Keratinocyte (primary cell): Measurements from ENCODE around the gene ASB4. TPM values are rescaled to one million over a fixed set of nuclear protein-coding genes. Genes with fewer than 3 reads are reported as not detected.

Experiments
- DNase-seq: peaks from one replicate; pipeline ENCODE4 v3.0.0-alpha.2; 2011; ENCODE audit warnings: low read depth, missing footprints, low spot score
- FAIRE-seq: peaks from 2 replicates; lab custom pipeline; 2011; peaks lifted over from hg19 to GRCh38; lab: Jason Lieb, UNC
- H2AFZ ChIP-seq: 2 replicates; pipeline ENCODE4 v1.6.0; 2012; ENCODE audit warnings: low read length, control low read depth, inconsistent platforms; ENCODE audit not compliant: control insufficient read depth
- H3K27ac ChIP-seq: 2 replicates; pipeline ENCODE4 v1.5.1; 2011; ENCODE audit warnings: low read length; ENCODE audit not compliant: control insufficient read depth, insufficient read depth
- H3K27me3 ChIP-seq: 3 replicates; pipeline ENCODE4 v1.6.0; 2011; ENCODE audit warnings: low read length; ENCODE audit not compliant: control insufficient read depth, insufficient read depth; ENCODE audit errors: extremely low read depth
- H3K36me3 ChIP-seq, 2 experiments: 2 replicates in 1 of 2; 3 replicates in 1 of 2; pipeline ENCODE4 v1.5.1; 2011; ENCODE audit warnings: low read length in 2 of 2, mild to moderate bottlenecking in 1 of 2; ENCODE audit not compliant: control insufficient read depth in 2 of 2, insufficient read depth in 2 of 2; ENCODE audit errors: extremely low read depth in 1 of 2
- H3K4me1 ChIP-seq: 3 replicates; pipeline ENCODE4 v1.5.1; 2011; ENCODE audit warnings: low read length; ENCODE audit not compliant: control insufficient read depth, insufficient read depth; ENCODE audit errors: extremely low read depth
- H3K4me2 ChIP-seq: 3 replicates; pipeline ENCODE4 v1.6.0; 2011; ENCODE audit warnings: low read depth, low read length; ENCODE audit not compliant: control insufficient read depth, insufficient read depth; ENCODE audit errors: extremely low read depth
- H3K4me3 ChIP-seq, 3 experiments: fragments of 200-600 bp in 1 of 3; sonication (generic) in 1 of 3; 2 replicates in 2 of 3; 3 replicates in 1 of 3; pipeline ENCODE4 v1.5.1; 2011 to 2016; ENCODE audit warnings: low read length in 3 of 3, mild to moderate bottlenecking in 3 of 3, control low read depth in 2 of 3, inconsistent platforms in 1 of 3, low read depth in 1 of 3, mixed read lengths in 1 of 3, mixed run types in 1 of 3, moderate library complexity in 1 of 3; ENCODE audit not compliant: control insufficient read depth in 2 of 3, insufficient read depth in 2 of 3; ENCODE audit errors: extremely low read depth in 1 of 3
- H3K79me2 ChIP-seq: 2 replicates; pipeline ENCODE4 v1.6.0; 2012; ENCODE audit warnings: low read length; ENCODE audit not compliant: control insufficient read depth, insufficient read depth
- H3K9ac ChIP-seq: 3 replicates; pipeline ENCODE4 v1.6.0; 2011; ENCODE audit warnings: low read length; ENCODE audit not compliant: control insufficient read depth, insufficient read depth; ENCODE audit errors: extremely low read depth
- H3K9me1 ChIP-seq: 3 replicates; pipeline ENCODE4 v1.6.0; 2011; ENCODE audit warnings: low read length; ENCODE audit not compliant: control insufficient read depth, insufficient read depth; ENCODE audit errors: extremely low read depth
- H3K9me3 ChIP-seq: 2 replicates; pipeline ENCODE4 v1.5.1; 2012; ENCODE audit warnings: low read depth, low read length; ENCODE audit not compliant: control insufficient read depth
- H4K20me1 ChIP-seq: 3 replicates; pipeline ENCODE4 v1.6.0; 2011; ENCODE audit warnings: low read length; ENCODE audit not compliant: control insufficient read depth, insufficient read depth; ENCODE audit errors: extremely low read depth
- EZH2 ChIP-seq: IDR thresholded peaks from one replicate; pipeline ENCODE4 v1.6.1; 2012; ENCODE audit warnings: inconsistent platforms, mild to moderate bottlenecking, low read length, moderate library complexity
- dilution Hi-C: fragments of 300-500 bp; cut with MboI; formaldehyde crosslinking; loops from one replicate; pipeline ENCODE4 v1.7.0; 2020; ENCODE audit warnings: low sequenced_read_pairs; ENCODE audit not compliant: extremely low pct_ligation_motif_present
- polyA plus RNA-seq, 5 experiments: library from polyadenylated mRNA; depleted of rRNA in 3 of 5; stranded (reverse) in 3 of 5; stranded (forward) in 1 of 5; unstranded in 1 of 5; fragments of >200 nt; gene quantifications; 1 replicate in 1 of 5; 2 replicates in 3 of 5; 3 replicates in 1 of 5; pipeline versions ENCODE4 v1.2.1 to v1.2.3, GENCODE V29; 2011 to 2012; ENCODE audit warnings: missing spikeins in 2 of 5, low read depth in 1 of 5, low replicate concordance in 1 of 5
- TF ChIP-seq, protein P1 (sequence below), 3 experiments: IDR thresholded peaks in 1 of 3; conservative IDR thresholded peaks in 1 of 3; optimal IDR thresholded peaks in 1 of 3; 2 replicates in 2 of 3; 3 replicates in 1 of 3; pipeline versions ENCODE3 to v1.5.1; 2011; ENCODE audit warnings: low read length in 3 of 3, mild to moderate bottlenecking in 3 of 3, moderate library complexity in 2 of 3, control low read depth in 1 of 3, inconsistent platforms in 1 of 3; ENCODE audit not compliant: insufficient read depth in 2 of 3; ENCODE audit errors: extremely low read depth in 1 of 3

The ASB4 gene
- polyA plus RNA-seq, 1 donor (not counting 4 experiments of a cell fraction or from before 2014, with no cell fraction given): not detected

DNA sequence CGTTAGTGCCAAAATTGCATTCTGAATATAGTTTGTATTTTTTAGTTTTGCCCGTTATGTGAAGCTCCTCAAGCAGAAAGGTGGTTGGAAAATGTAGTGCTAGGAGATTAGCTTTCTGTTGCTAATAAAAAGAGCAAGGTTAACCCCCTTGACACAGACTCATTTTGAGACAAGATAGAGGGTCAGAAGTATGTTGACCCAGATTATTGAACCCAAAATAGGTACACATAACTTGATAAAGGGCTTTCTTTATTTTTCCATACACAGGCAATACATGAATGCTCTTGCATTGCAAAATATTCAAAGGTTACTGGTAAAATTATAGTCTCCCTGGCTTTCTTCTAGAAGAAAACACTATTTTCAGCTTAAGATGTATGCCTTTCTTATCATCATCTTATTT lies 40.9 kb upstream of the ASB4 start:
- TF ChIP-seq, protein P1, sequence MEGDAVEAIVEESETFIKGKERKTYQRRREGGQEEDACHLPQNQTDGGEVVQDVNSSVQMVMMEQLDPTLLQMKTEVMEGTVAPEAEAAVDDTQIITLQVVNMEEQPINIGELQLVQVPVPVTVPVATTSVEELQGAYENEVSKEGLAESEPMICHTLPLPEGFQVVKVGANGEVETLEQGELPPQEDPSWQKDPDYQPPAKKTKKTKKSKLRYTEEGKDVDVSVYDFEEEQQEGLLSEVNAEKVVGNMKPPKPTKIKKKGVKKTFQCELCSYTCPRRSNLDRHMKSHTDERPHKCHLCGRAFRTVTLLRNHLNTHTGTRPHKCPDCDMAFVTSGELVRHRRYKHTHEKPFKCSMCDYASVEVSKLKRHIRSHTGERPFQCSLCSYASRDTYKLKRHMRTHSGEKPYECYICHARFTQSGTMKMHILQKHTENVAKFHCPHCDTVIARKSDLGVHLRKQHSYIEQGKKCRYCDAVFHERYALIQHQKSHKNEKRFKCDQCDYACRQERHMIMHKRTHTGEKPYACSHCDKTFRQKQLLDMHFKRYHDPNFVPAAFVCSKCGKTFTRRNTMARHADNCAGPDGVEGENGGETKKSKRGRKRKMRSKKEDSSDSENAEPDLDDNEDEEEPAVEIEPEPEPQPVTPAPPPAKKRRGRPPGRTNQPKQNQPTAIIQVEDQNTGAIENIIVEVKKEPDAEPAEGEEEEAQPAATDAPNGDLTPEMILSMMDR (optimal IDR thresholded peaks at IDR 0.05 in 1 of 3, IDR thresholded peaks at IDR 0.05 in 1 of 3, conservative IDR thresholded peaks at IDR 0.05 in 1 of 3; ENCODE audit: extremely low read depth in 1 of 3, insufficient read depth in 2 of 3, low read length in 3 of 3): no peak
- TF ChIP-seq EZH2: no peak
- H4K20me1 ChIP-seq: no peaks in the 10 kb centered on the region
- no peak for FAIRE-seq
- H3K79me2 ChIP-seq: no peaks in the 10 kb centered on the region
- H3K9me1 ChIP-seq: no peaks in the 10 kb centered on the region
- dilution Hi-C loops: no loop called here
- no peak overlapping the region for H3K4me2 ChIP-seq
- H3K27me3 ChIP-seq: no peaks in the 10 kb centered on the region
- no peak overlapping the region for H3K9ac ChIP-seq
- DNase-seq: no peak
- no peaks in the 10 kb centered on the region for H3K9me3 ChIP-seq
- no peak overlapping the region for H3K4me3 ChIP-seq
- no peak overlapping the region for H3K27ac ChIP-seq
- H3K4me1 ChIP-seq: no peaks in the 10 kb centered on the region
- no peak overlapping the region for H2AFZ ChIP-seq
- H3K36me3 ChIP-seq: no peaks in the 10 kb centered on the region

DNA sequence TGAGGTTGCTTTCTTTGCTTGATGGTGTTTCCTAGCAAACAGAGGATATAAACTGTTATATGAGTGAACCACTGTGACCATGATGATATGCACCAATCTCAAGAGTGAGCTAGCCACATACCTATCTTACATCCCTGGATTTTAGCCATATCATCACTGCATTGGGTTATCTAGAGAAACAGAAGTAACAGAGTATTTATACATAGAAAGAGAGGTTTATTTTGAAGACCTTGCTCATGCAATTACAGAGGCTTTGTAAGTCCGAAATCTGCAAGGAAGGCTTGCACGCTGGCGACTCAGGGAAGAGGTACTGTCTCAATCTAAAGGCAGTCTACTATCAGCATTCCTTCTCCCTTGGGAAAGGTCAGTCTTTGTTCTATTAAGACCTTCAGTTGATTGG lies 39.1 kb upstream of the ASB4 start:
- no peaks in the 10 kb centered on the region for H4K20me1 ChIP-seq
- no peak overlapping the region for H3K27ac ChIP-seq
- no peak overlapping the region for H3K4me2 ChIP-seq
- no peaks in the 10 kb centered on the region for H3K27me3 ChIP-seq
- no peaks in the 10 kb centered on the region for H3K9me3 ChIP-seq
- no peak overlapping the region for H2AFZ ChIP-seq
- no peak overlapping the region for H3K4me3 ChIP-seq
- DNase-seq (no peak), FAIRE-seq (no peak)
- no peak for TF ChIP-seq EZH2
- TF ChIP-seq, protein P1 (optimal IDR thresholded peaks at IDR 0.05 in 1 of 3, IDR thresholded peaks at IDR 0.05 in 1 of 3, conservative IDR thresholded peaks at IDR 0.05 in 1 of 3; ENCODE audit: extremely low read depth in 1 of 3, insufficient read depth in 2 of 3, low read length in 3 of 3): no peak
- H3K4me1 ChIP-seq: no peaks in the 10 kb centered on the region
- no peaks in the 10 kb centered on the region for H3K79me2 ChIP-seq
- H3K36me3 ChIP-seq: no peaks in the 10 kb centered on the region
- H3K9ac ChIP-seq: no peak overlapping the region
- dilution Hi-C loops: no loop called here
- no peaks in the 10 kb centered on the region for H3K9me1 ChIP-seq
